K562 (cell line): Measurements from ENCODE around the gene TADA2A.

Source experiments
- EGR1 ChIP-seq: fragments of 450-650 bp; conservative IDR thresholded peaks from 2 replicates; pipeline ENCODE4 v1.6.1; 2017; ENCODE audit warnings: mild to moderate bottlenecking
- MCM3 ChIP-seq: fragments of 450-650 bp; IDR thresholded peaks from 2 replicates; pipeline ENCODE4 v1.6.1; 2016
- POLR2AphosphoS5 ChIP-seq: IDR thresholded peaks from 2 replicates; pipeline ENCODE4 v1.6.1; 2011; ENCODE audit warnings: mild to moderate bottlenecking, low read depth, low read length, moderate library complexity; ENCODE audit not compliant: control insufficient read depth, insufficient read depth
- SREBF2 ChIP-seq: sonication (generic); formaldehyde crosslinking; IDR thresholded peaks from 2 replicates; pipeline ENCODE4 v1.4.0; 2020; ENCODE audit warnings: mild to moderate bottlenecking, missing genetic modification reagents
- TAF1 ChIP-seq: IDR thresholded peaks from 2 replicates; pipeline ENCODE4 v1.6.1; 2011; ENCODE audit warnings: mild to moderate bottlenecking, low read length, moderate library complexity; ENCODE audit not compliant: insufficient read depth, control insufficient read depth, severe bottlenecking; ENCODE audit errors: extremely low read depth
- TBP ChIP-seq: optimal IDR thresholded peaks from 2 replicates; pipeline ENCODE3; 2011; ENCODE audit warnings: low read depth, low read length, improper control_type of control experiment

DNA sequence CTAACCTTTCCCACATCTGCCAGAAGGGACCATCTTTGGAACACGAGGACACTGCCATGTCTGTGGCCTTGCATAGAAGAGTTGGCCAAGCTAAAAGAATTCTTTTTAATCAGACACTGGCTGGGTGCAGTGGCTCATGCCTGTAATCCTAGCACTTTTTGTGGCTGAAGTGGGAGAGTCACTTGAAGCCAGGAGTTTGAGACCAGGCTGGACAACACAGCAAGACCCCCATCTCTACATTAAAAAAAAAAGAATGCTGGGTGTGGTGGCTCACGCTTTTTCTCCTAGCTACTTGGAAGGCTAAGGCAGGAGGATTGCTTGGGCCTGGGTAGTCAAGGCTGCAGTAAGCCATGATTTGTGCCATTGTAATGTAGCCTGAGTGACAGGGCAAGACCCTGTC is 73.7 kb downstream of the TADA2A start:
- TF ChIP-seq EGR1 (no peak), SREBF2 (no peak), POLR2AphosphoS5 (no peak), TAF1 (no peak), TBP (no peak), MCM3 (no peak)
